Uterus (tissue), 2 donors: ENCODE results near the gene OR10G8.

Experiments
- CTCF ChIP-seq, 4 experiments: fragments of 200-600 bp in 2 of 4; fragments of 450-650 bp in 2 of 4; sonication (generic) in 2 of 4; IDR thresholded peaks; one replicate each; pipeline ENCODE4 v1.5.1; 2016 to 2019; ENCODE audit warnings: antibody characterized with exemption in 4 of 4, mild to moderate bottlenecking in 2 of 4, moderate library complexity in 1 of 4
- POLR2A ChIP-seq, 2 donors: fragments of 450-650 bp; IDR thresholded peaks; one replicate each; pipeline ENCODE4 v1.6.1; 2016; ENCODE audit warnings: antibody characterized with exemption in 2 of 2, mild to moderate bottlenecking in 1 of 2, moderate library complexity in 1 of 2

- TF ChIP-seq CTCF (IDR thresholded peaks at IDR 0.05) (no peak), POLR2A (IDR thresholded peaks at IDR 0.05) (no peak)
Observed at GRCh38 chr11:124071623-124071948, 45.0 kb downstream of the OR10G8 start.
